Endothelial cell of umbilical vein (primary cell): ENCODE measurements around the gene PTCD3. TPM values are rescaled to one million over a fixed set of nuclear protein-coding genes. Genes with fewer than 3 reads are reported as not detected.

ENCODE experiments used
- BruUV-seq: library from RNA; stranded (reverse); fragments of 400-500 nt; replicated peaks from 2 replicates; lab custom pipeline; 2021; lab: Mats Ljungman, UMichigan
- CTCF ChIA-PET: fragments of 300-600, 350-600 bp; sonication (Branson Sonifier 250); formaldehyde crosslinking; loops from one replicate; lab custom pipeline; 2021; ENCODE audit warnings: antibody characterized with exemption, inconsistent platforms; lab: Charles Lee
- POLR2A ChIA-PET: fragments of 300-600, 350-600 bp; sonication (Branson Sonifier 250); formaldehyde crosslinking; loops from one replicate; lab custom pipeline; 2021; ENCODE audit warnings: antibody characterized with exemption, inconsistent platforms; lab: Charles Lee
- DNase-seq: peaks from one replicate; pipeline ENCODE4 v3.0.0-alpha.2; 2011; ENCODE audit warnings: low read depth, low spot score
- FAIRE-seq: peaks from 2 replicates; lab custom pipeline; 2011; peaks lifted over from hg19 to GRCh38; lab: Jason Lieb, UNC
- H2AFZ ChIP-seq: 2 replicates; pipeline ENCODE4 v1.6.0; 2012; ENCODE audit warnings: low read depth, low read length, control low read depth, inconsistent platforms
- H3K27ac ChIP-seq: 2 replicates; pipeline ENCODE4 v1.5.1; 2011; ENCODE audit warnings: low read depth, mild to moderate bottlenecking, control low read depth, low read length, moderate library complexity; ENCODE audit not compliant: insufficient read depth
- H3K27me3 ChIP-seq, 2 experiments: 2 replicates each; pipeline versions ENCODE4 v1.6.0 to v1.6.1; 2011; ENCODE audit warnings: low read length in 2 of 2, mixed read lengths in 1 of 2; ENCODE audit not compliant: control insufficient read depth in 2 of 2, insufficient read depth in 2 of 2
- H3K36me3 ChIP-seq, 2 experiments: 2 replicates in 1 of 2; 3 replicates in 1 of 2; pipeline ENCODE4 v1.5.1; 2011; ENCODE audit warnings: low read length in 2 of 2, mild to moderate bottlenecking in 1 of 2, moderate library complexity in 1 of 2; ENCODE audit not compliant: control insufficient read depth in 2 of 2, insufficient read depth in 2 of 2; ENCODE audit errors: extremely low read depth in 1 of 2
- H3K4me1 ChIP-seq: 3 replicates; pipeline ENCODE4 v1.5.1; 2011; ENCODE audit warnings: mild to moderate bottlenecking, low read length; ENCODE audit not compliant: control insufficient read depth, insufficient read depth; ENCODE audit errors: extremely low read depth
- H3K4me2 ChIP-seq: 2 replicates; pipeline ENCODE4 v1.6.1; 2011; ENCODE audit warnings: low read length, control low read depth, mixed read lengths; ENCODE audit not compliant: insufficient read depth
- H3K4me3 ChIP-seq, 3 experiments: fragments of 200-600 bp in 1 of 3; sonication (generic), shearing (Covaris generic) in 1 of 3; replicated peaks in 1 of 3; 2 replicates each; pipeline ENCODE4 v1.5.1; 2011 to 2016; ENCODE audit warnings: control low read depth in 3 of 3, low read length in 3 of 3, mild to moderate bottlenecking in 2 of 3, inconsistent platforms in 1 of 3, low read depth in 1 of 3, moderate library complexity in 1 of 3; ENCODE audit not compliant: insufficient read depth in 1 of 3
- H3K79me2 ChIP-seq: 2 replicates; pipeline ENCODE4 v1.6.0; 2012; ENCODE audit warnings: low read length, inconsistent platforms; ENCODE audit not compliant: control insufficient read depth, insufficient read depth
- H3K9ac ChIP-seq: replicated peaks from 2 replicates; pipeline ENCODE3; 2011; ENCODE audit warnings: low read length, control low read depth; ENCODE audit not compliant: insufficient read depth; ENCODE audit errors: extremely low read depth
- H3K9me1 ChIP-seq: replicated peaks from 3 replicates; pipeline ENCODE4 v1.6.0; 2011; ENCODE audit warnings: mild to moderate bottlenecking, low read length; ENCODE audit not compliant: control insufficient read depth, insufficient read depth; ENCODE audit errors: extremely low read depth
- H3K9me3 ChIP-seq: replicated peaks from 2 replicates; pipeline ENCODE4 v1.5.1; 2012; ENCODE audit warnings: low read length, inconsistent platforms; ENCODE audit not compliant: control insufficient read depth, insufficient read depth
- H4K20me1 ChIP-seq: replicated peaks from 2 replicates; pipeline ENCODE3; 2011; ENCODE audit warnings: mild to moderate bottlenecking, low read length; ENCODE audit not compliant: control insufficient read depth, insufficient read depth; ENCODE audit errors: extremely low read depth
- EZH2 ChIP-seq: IDR thresholded peaks from 2 replicates; pipeline ENCODE4 v1.6.1; 2012; ENCODE audit warnings: borderline replicate concordance, low read depth, mild to moderate bottlenecking, moderate library complexity, low read length, inconsistent platforms; ENCODE audit not compliant: severe bottlenecking
- FOS ChIP-seq: IDR thresholded peaks from 2 replicates; pipeline ENCODE4 v1.6.1; 2011; ENCODE audit warnings: mild to moderate bottlenecking, low read length, moderate library complexity, borderline replicate concordance; ENCODE audit not compliant: insufficient read depth
- GATA2 ChIP-seq: IDR thresholded peaks from 2 replicates; pipeline ENCODE4 v1.7.0; 2011; ENCODE audit warnings: low read depth, mild to moderate bottlenecking, moderate library complexity, mixed read lengths, low read length; ENCODE audit not compliant: insufficient read length, insufficient read depth
- JUN ChIP-seq: IDR thresholded peaks from 2 replicates; pipeline ENCODE4 v1.6.1; 2011; ENCODE audit warnings: borderline replicate concordance, low read depth; ENCODE audit not compliant: insufficient read length, insufficient read depth
- MYC ChIP-seq: IDR thresholded peaks from one replicate; pipeline ENCODE4 v1.6.1; 2011; ENCODE audit warnings: mild to moderate bottlenecking, low read depth, low read length
- POLR2A ChIP-seq: IDR thresholded peaks from 2 replicates; pipeline ENCODE4 v1.6.1; 2012; ENCODE audit warnings: low read depth, mild to moderate bottlenecking, control low read depth, low read length
- POLR2AphosphoS5 ChIP-seq: IDR thresholded peaks from 2 replicates; pipeline ENCODE4 v1.6.1; 2012; ENCODE audit warnings: low read depth, mild to moderate bottlenecking, control low read depth, low read length, moderate library complexity; ENCODE audit not compliant: insufficient read depth
- dilution Hi-C: fragments of 300-500 bp; cut with MboI; formaldehyde crosslinking; loops from one replicate; pipeline ENCODE4 v1.15.0; 2019; ENCODE audit warnings: low sequenced_read_pairs; ENCODE audit not compliant: extremely low pct_ligation_motif_present
- intact Hi-C: fragments of 100-400 bp; cut with micrococcal nuclease; formaldehyde crosslinking; loops from one replicate; pipeline ENCODE4 v1.10.0; 2022
- polyA plus RNA-seq, 4 experiments: library from polyadenylated mRNA; depleted of rRNA in 3 of 4; stranded (reverse) in 3 of 4; unstranded in 1 of 4; fragments of >200 nt; gene quantifications; 2 replicates each; pipeline versions ENCODE4 v1.2.1 to v1.2.3, GENCODE V29; 2011 to 2012; ENCODE audit warnings: missing spikeins in 1 of 4
- total RNA-seq: library from RNA; stranded (reverse); gene quantifications from 2 replicates; pipeline ENCODE4 v1.2.3, GENCODE V29; 2021
- TF ChIP-seq, protein P1 (sequence below): IDR thresholded peaks from 2 replicates; pipeline ENCODE4 v1.6.1; 2011; ENCODE audit not compliant: insufficient read depth, insufficient read length
- TF ChIP-seq, protein P2 (sequence below), 2 donors: IDR thresholded peaks; 1 replicate in 1 of 2; 2 replicates in 1 of 2; pipeline ENCODE4 v1.5.1; 2011; ENCODE audit warnings: low read length in 2 of 2, mild to moderate bottlenecking in 2 of 2, moderate library complexity in 2 of 2, control low read depth in 1 of 2, inconsistent platforms in 1 of 2, low read depth in 1 of 2; ENCODE audit not compliant: insufficient read depth in 1 of 2; ENCODE audit errors: extremely low read depth in 1 of 2

The PTCD3 gene
- total and polyA plus RNA-seq, 2 donors (not counting 3 experiments of a cell fraction or from before 2014, with no cell fraction given), result 30.4 to 96.0 TPM

DNA sequence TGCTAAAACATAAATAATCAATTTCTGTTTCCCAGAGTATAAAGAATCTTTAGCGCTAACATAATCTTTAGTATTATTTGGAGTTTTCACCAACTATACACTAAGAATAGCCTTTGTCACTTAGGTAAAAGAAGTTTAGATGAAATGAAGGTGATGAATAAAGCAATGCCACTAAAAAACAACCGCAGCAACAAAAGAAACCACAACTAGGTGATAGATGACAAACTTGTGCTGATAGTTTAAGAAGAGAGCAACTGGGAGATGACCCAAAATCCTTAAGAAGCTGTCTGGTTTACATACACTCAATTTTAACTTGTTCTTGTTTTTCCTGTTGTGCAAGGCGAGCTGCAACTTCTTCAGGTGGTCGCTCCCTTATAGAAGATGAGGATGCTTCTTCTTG, 64.4 kb downstream of the PTCD3 start:
- TF ChIP-seq FOS (no peak), POLR2A (no peak), EZH2 (no peak)
- TF ChIP-seq, protein P1, sequence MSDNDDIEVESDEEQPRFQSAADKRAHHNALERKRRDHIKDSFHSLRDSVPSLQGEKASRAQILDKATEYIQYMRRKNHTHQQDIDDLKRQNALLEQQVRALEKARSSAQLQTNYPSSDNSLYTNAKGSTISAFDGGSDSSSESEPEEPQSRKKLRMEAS, result no peak
- TF ChIP-seq, protein P2, sequence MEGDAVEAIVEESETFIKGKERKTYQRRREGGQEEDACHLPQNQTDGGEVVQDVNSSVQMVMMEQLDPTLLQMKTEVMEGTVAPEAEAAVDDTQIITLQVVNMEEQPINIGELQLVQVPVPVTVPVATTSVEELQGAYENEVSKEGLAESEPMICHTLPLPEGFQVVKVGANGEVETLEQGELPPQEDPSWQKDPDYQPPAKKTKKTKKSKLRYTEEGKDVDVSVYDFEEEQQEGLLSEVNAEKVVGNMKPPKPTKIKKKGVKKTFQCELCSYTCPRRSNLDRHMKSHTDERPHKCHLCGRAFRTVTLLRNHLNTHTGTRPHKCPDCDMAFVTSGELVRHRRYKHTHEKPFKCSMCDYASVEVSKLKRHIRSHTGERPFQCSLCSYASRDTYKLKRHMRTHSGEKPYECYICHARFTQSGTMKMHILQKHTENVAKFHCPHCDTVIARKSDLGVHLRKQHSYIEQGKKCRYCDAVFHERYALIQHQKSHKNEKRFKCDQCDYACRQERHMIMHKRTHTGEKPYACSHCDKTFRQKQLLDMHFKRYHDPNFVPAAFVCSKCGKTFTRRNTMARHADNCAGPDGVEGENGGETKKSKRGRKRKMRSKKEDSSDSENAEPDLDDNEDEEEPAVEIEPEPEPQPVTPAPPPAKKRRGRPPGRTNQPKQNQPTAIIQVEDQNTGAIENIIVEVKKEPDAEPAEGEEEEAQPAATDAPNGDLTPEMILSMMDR (IDR thresholded peaks at IDR 0.05; ENCODE audit: extremely low read depth in 1 of 2, insufficient read depth in 1 of 2, low read depth in 1 of 2, low read length in 2 of 2), result no peak
- dilution Hi-C loops (no loop called here), intact Hi-C loops (loop anchor here (5.0 kb wide), 1 partner anchor 43 kb away; no protein-coding TSS in a partner anchor)
- Histone ChIP-seq H3K4me1 (no peaks in the 10 kb centered on the region), H4K20me1 (peaks cover 2% of the 10 kb centered on the region), H3K4me2 (no peak overlapping the region), H3K9me3 (no peaks in the 10 kb centered on the region), H3K27me3 (no peaks in the 10 kb centered on the region), H3K27ac (no peak overlapping the region), H3K79me2 (peaks cover 6% of the 10 kb centered on the region), H3K9me1 (no peaks in the 10 kb centered on the region), H3K36me3 (peaks cover 4 to 7% of the 10 kb centered on the region in 2 experiments), H3K9ac (no peak overlapping the region), H3K4me3 (no peak overlapping the region), H2AFZ (no peak overlapping the region)
- BruUV-seq, result no TSS peak
- DNase-seq (no peak), FAIRE-seq (no peak)
- ChIA-PET CTCF (interaction anchor here (0.9 to 1.6 kb wide), 3 partner anchors 10 to 203 kb away, joined by 3 to 4 read pairs (median 3); no protein-coding TSS in a partner anchor), POLR2A (no interaction called here)

DNA sequence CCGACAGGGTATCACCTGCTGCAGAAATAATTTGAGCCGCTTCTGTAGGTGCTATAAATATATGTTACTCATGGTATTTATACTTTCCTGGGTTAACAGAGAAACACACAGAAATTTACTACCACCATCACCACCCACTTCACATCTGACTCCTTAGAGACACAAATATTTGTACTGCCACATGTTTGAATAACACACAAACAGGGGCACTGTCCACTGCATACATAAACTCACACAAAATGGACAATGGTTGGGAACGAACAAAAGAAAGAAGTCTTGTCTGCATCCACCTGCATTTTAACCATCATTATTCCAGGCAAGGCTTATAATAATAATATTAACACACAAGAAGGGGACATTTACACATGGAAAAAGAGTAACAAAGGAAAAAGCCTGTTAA, 65.3 kb downstream of the PTCD3 start:
- Histone ChIP-seq H3K9me3 (no peaks in the 10 kb centered on the region), H3K27ac (no peak overlapping the region), H3K9me1 (no peaks in the 10 kb centered on the region), H3K79me2 (peaks cover 12% of the 10 kb centered on the region), H3K4me3 (no peak overlapping the region), H3K27me3 (no peaks in the 10 kb centered on the region), H3K9ac (no peak overlapping the region), H2AFZ (no peak overlapping the region), H4K20me1 (peaks cover 2% of the 10 kb centered on the region), H3K4me2 (no peak overlapping the region), H3K36me3 (peaks cover 4 to 7% of the 10 kb centered on the region in 2 experiments), H3K4me1 (no peaks in the 10 kb centered on the region)
- CTCF ChIA-PET, result no interaction called here
- no peak for DNase-seq
- POLR2A ChIA-PET, result no interaction called here
- TF ChIP-seq, protein P2 (IDR thresholded peaks at IDR 0.05; ENCODE audit: extremely low read depth in 1 of 2, insufficient read depth in 1 of 2, low read depth in 1 of 2, low read length in 2 of 2), result no peak
- TF ChIP-seq MYC, result no peak
- TF ChIP-seq POLR2A, result no peak
- no peak for TF ChIP-seq EZH2
- no peak for TF ChIP-seq GATA2
- TF ChIP-seq, protein P1, result no peak
- TF ChIP-seq POLR2AphosphoS5, result no peak
- TF ChIP-seq JUN, result no peak
- TF ChIP-seq FOS, result no peak
- no TSS peak for BruUV-seq
- intact Hi-C loops (loop anchor here (5.0 kb wide), 1 partner anchor 44 kb away; no protein-coding TSS in a partner anchor), dilution Hi-C loops (no loop called here)
- FAIRE-seq, result no peak
